Measurements from ENCODE around the gene PUSL1. TPM values are rescaled to one million over a fixed set of nuclear protein-coding genes. Genes with fewer than 3 reads are reported as not detected.
"Not testable (repeated sequence)": the region's sequence is repeated elsewhere in the genome, so short reads cannot be mapped to it uniquely, and the experiment has no call there.

Gene PUSL1
- total RNA-seq, 1 donor from 2014 or later: 35.2 TPM

DNA sequence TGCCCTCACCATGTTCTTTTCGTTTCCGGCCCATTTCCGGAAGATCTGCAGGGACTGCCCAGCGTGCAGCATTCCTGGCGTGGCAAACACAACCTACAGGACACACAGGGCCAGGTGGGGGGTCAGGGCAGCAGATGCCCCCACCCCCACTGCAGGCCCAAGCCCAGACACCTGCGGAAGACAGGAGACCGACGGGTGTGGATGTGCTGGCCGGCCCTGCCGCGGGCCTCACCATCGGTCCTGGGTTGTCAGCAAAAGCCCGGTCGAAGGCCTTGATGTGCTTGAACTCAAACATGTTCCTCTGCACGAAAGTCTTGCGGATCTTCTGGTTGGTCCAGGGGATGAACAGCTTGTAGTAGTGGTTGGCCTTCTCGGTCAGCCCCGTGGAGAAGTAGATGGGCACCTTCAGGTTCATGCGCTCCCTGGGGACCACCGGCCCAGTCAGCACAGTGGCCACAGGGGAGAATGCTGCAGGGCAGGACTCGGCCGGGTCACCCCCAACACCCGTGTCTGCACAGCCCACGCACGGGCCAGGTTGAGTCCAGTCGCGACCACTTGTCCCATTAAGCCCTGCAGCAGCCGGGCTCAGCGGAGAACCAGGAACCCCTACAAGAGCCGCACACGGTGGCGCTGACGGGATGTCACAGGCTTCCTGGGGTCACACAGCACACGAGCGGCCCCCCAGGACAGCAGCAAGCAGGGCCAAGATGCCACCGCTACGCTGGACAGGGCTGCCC lies 5.3 kb downstream of the PUSL1 start:
- intact Hi-C loops (cut with micrococcal nuclease): no loop called here
- no peak overlapping the region for H3K4me3 Mint-ChIP-seq
- H3K9me3 Mint-ChIP-seq: no peaks in the 10 kb centered on the region
- DNase-seq: no peak
- H3K27me3 Mint-ChIP-seq: no peaks in the 10 kb centered on the region
- H3K27ac Mint-ChIP-seq: no peak overlapping the region
- peaks cover 2% of the 10 kb centered on the region for H3K4me1 Mint-ChIP-seq
- peaks cover 40% of the 10 kb centered on the region for H3K36me3 Mint-ChIP-seq (ENCODE audit: low read depth)

DNA sequence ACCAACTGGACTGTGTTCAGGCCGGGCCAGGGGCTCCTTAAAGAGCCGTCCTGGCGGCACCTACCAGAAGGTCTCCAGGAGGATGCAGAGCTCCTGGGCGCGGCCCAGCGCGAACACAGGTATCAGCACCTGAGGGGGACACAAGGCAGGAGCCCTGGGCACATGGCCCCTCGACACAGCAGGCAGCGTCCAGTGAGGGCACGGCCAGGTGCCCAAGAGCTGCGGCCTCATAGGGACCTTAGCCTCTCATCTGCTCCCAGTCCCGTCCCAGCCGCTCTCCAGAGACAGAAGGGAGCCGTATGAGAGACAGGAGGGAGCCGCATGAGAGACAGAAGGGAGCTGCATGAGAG lies 5.8 kb downstream of the PUSL1 start:
- DNase-seq: no peak
- H3K27ac Mint-ChIP-seq: no peak overlapping the region
- no peaks in the 10 kb centered on the region for H3K27me3 Mint-ChIP-seq
- H3K4me1 Mint-ChIP-seq: peaks cover 2% of the 10 kb centered on the region
- intact Hi-C loops (cut with micrococcal nuclease): no loop called here
- peaks cover 44% of the 10 kb centered on the region for H3K36me3 Mint-ChIP-seq (ENCODE audit: low read depth)
- no peak overlapping the region for H3K4me3 Mint-ChIP-seq
- no peaks in the 10 kb centered on the region for H3K9me3 Mint-ChIP-seq

DNA sequence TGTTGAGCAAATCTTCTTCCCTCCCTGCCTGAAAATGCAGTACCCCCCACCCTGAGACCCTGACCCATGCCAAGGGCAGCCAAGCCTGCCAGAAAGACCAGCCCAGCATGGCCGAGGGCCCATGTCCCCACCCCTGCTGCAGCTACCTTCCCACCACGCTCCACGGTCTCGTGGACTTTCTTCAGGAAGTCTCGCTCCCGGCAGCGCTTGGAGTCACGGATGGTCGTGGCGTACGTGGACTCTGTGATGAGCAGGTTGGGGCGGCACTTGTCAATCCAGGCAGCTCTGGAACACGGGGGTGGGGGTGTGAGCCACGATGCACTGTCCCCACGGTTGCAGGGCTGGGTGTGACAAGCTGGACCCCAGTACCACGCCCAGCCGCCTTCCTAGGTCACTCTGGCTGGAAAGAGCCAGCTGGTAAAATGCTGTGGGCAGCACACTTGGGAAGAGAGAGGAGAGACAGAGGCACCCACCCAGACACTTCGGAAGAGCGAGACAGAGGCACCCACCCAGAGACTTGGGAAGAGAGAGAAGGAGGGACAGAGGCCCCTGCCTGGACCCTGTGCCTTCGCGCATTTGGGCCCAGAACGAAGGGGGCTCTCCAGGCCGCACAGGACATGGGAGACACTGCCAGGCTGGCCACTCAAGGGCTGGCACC lies 6.4 kb downstream of the PUSL1 start:
- no peaks in the 10 kb centered on the region for H3K9me3 Mint-ChIP-seq
- no peak overlapping the region for H3K4me3 Mint-ChIP-seq
- no peak for DNase-seq
- peaks cover 2% of the 10 kb centered on the region for H3K4me1 Mint-ChIP-seq
- intact Hi-C loops (cut with micrococcal nuclease): no loop called here
- H3K27me3 Mint-ChIP-seq: no peaks in the 10 kb centered on the region
- H3K36me3 Mint-ChIP-seq (ENCODE audit: low read depth): peaks cover 45% of the 10 kb centered on the region
- no peak overlapping the region for H3K27ac Mint-ChIP-seq

DNA sequence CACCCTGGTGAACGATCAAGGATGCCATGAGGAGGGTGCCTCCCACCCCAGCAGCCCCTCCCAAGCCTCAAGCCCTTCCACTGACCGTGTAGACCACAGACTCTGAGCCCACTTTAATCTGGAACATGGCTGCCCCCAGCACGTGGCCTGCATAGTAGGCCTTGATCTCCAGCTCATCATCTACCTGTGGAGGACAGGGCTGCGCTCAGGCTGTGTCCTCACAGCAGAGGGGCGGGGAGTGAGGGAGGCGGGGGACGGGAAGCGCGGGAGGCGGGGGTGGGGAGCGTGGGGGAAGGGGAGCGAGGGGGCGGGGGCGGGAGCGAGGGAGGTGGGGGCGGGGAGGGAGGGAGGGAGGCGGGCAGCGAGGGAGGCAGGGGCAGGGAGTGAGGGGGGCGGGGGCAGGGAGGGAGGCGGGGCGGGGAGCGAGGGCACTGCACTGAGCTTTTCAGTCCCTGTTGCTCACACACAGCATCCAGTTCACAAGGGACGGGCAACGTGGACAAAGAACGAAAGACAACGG lies 7.1 kb downstream of the PUSL1 start:
- no peak overlapping the region for H3K27ac Mint-ChIP-seq
- no peak overlapping the region for H3K4me3 Mint-ChIP-seq
- no peaks in the 10 kb centered on the region for H3K9me3 Mint-ChIP-seq
- no peak for DNase-seq
- peaks cover 48% of the 10 kb centered on the region for H3K36me3 Mint-ChIP-seq (ENCODE audit: low read depth)
- no peaks in the 10 kb centered on the region for H3K27me3 Mint-ChIP-seq
- H3K4me1 Mint-ChIP-seq: peaks cover 2% of the 10 kb centered on the region
- intact Hi-C loops (cut with micrococcal nuclease): no loop called here

DNA sequence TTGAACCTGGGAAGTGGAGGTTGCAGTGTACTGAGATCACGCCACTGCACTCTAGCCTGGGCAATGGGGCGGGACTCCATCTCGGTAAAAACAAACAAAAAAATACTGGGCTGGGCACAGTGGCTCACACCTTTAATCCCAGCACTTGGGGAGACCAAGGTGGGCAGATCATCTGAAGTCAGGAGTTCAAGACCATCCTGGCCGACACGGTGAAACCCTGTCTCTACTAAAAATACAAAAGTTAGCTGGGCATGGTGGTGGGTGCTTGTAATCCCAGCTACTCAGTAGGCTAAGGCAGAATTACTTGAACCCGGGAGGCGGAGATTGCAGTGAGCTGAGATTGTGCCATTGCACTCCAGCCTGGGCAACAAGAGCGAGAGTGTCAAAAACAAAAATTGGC lies 7.8 kb downstream of the PUSL1 start:
- H3K36me3 Mint-ChIP-seq (ENCODE audit: low read depth): peaks cover 46% of the 10 kb centered on the region
- H3K27ac Mint-ChIP-seq; intact Hi-C loops (cut with micrococcal nuclease); H3K4me3 Mint-ChIP-seq; H3K9me3 Mint-ChIP-seq; DNase-seq; H3K4me1 Mint-ChIP-seq; H3K27me3 Mint-ChIP-seq: not testable (repeated sequence)

DNA sequence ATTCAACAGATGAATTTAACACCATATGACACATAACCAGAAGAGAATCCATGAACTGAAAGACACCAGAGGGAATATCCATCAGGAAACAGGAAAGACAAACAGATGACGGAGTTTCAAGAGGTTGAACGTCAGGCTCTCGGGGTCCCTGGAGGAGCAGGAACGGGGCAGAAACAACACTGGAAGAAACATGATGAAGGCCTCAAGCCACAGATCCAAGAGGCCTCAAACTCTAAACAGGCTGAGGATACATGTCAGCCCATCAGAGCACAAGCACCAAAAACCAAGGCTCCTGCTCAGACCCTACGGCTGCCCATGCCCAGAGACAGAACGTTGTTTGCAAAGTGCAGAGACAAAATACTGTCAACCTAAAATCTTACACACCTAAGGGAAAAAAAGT lies 9.0 kb downstream of the PUSL1 start:
- H3K36me3 Mint-ChIP-seq (ENCODE audit: low read depth): peaks cover 51% of the 10 kb centered on the region
- no peaks in the 10 kb centered on the region for H3K27me3 Mint-ChIP-seq
- DNase-seq: no peak
- H3K27ac Mint-ChIP-seq: no peak overlapping the region
- H3K9me3 Mint-ChIP-seq: no peaks in the 10 kb centered on the region
- no peak overlapping the region for H3K4me3 Mint-ChIP-seq
- H3K4me1 Mint-ChIP-seq: peaks cover 5% of the 10 kb centered on the region
- intact Hi-C loops (cut with micrococcal nuclease): no loop called here

DNA sequence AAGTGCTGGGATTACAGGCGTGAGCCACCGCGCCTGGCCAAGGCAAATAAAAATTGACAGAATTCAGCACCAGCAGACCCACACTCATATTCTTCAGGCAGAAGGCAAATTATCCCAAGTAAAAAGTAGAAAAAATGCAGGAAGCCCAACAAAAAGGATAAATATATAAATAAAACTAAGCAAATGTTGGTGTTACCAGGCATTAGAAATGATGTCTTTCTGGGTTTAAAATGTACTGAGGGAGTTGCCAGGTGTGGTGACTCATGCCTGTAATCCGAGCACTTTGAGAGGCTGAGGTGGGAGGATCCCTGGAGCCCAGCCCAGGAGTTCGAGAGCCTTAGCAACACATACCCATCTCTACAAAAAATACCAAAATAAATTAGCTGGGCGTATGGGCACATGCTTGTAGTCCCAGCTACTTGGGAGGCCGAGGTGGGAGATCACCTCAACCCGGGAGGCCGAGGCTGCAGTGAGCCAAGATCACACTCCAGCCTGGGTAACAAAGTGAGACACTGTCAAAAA lies 9.8 kb downstream of the PUSL1 start:
- Mint-ChIP-seq H3K4me1 (peaks cover 10% of the 10 kb centered on the region), H3K27ac (no peak overlapping the region), H3K36me3 (ENCODE audit: low read depth) (peaks cover 48% of the 10 kb centered on the region), H3K4me3 (no peak overlapping the region), H3K9me3 (no peaks in the 10 kb centered on the region), H3K27me3 (no peaks in the 10 kb centered on the region)
- intact Hi-C loops (cut with micrococcal nuclease): no loop called here
- DNase-seq: no peak

DNA sequence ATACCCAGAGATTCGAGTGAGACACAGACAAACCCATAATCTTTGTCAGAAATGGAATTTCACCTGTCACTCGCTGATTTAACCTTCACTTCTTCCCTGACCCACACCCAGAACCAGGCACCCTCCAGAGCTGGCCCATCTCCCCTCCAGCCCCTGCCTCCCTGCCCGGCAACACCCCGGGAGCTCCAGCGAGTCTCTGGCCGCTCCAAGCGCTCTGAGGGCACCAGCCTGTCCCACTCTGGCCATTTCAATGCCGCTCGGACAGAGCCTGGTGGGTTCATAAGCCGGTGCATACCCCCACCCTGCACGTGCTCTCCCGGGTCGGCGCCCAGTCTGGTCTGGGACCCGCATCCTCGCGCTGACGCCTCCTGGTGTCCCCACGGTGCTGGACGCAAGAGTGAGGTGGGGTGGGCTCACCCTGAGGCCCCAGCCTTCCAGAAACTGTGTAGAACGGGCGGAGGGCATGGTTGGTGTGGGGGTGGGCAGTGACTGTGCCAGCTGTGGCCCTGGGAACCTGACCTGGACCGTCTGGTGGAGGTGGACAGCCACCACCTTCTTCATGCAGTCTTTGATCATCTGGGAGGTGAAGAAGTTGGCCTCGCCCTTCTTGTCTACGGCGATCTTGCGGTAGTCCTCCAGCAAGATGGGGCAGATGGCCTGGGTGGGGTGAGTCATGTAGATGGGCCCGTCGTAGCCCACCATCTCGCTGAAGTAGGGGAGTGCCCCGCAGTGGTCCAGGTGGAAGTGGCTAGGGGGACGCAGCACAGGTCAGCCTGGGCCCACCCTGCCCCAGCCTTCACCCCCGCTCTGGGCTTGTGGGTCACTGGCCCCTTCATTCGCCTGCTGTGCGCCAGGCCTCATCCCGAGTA lies 10.6 kb downstream of the PUSL1 start:
- DNase-seq: no peak
- intact Hi-C loops (cut with micrococcal nuclease): no loop called here
- H3K4me3 Mint-ChIP-seq: no peak overlapping the region
- peaks cover 46% of the 10 kb centered on the region for H3K36me3 Mint-ChIP-seq (ENCODE audit: low read depth)
- no peaks in the 10 kb centered on the region for H3K9me3 Mint-ChIP-seq
- H3K27ac Mint-ChIP-seq: no peak overlapping the region
- H3K27me3 Mint-ChIP-seq: no peaks in the 10 kb centered on the region
- peaks cover 14% of the 10 kb centered on the region for H3K4me1 Mint-ChIP-seq

DNA sequence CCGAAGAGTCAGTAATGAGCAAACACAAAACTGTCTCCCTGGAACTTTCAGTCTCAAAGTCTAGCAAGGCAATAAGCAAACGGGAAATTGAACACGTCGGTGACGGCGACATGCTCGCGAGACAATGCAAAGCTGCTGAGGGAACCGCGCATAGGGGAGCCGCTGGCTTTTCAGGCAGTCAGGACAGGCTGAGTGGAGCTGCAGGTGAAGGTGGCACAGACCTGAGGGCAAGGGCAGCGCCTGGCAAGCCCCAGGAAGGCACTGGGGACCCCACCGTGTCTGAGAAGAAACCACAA lies 11.2 kb downstream of the PUSL1 start:
- intact Hi-C loops (cut with micrococcal nuclease): no loop called here
- no peak overlapping the region for H3K4me3 Mint-ChIP-seq
- H3K9me3 Mint-ChIP-seq: no peaks in the 10 kb centered on the region
- H3K27me3 Mint-ChIP-seq: no peaks in the 10 kb centered on the region
- no peak overlapping the region for H3K27ac Mint-ChIP-seq
- peaks cover 47% of the 10 kb centered on the region for H3K36me3 Mint-ChIP-seq (ENCODE audit: low read depth)
- no peak for DNase-seq
- H3K4me1 Mint-ChIP-seq: peaks cover 16% of the 10 kb centered on the region

DNA sequence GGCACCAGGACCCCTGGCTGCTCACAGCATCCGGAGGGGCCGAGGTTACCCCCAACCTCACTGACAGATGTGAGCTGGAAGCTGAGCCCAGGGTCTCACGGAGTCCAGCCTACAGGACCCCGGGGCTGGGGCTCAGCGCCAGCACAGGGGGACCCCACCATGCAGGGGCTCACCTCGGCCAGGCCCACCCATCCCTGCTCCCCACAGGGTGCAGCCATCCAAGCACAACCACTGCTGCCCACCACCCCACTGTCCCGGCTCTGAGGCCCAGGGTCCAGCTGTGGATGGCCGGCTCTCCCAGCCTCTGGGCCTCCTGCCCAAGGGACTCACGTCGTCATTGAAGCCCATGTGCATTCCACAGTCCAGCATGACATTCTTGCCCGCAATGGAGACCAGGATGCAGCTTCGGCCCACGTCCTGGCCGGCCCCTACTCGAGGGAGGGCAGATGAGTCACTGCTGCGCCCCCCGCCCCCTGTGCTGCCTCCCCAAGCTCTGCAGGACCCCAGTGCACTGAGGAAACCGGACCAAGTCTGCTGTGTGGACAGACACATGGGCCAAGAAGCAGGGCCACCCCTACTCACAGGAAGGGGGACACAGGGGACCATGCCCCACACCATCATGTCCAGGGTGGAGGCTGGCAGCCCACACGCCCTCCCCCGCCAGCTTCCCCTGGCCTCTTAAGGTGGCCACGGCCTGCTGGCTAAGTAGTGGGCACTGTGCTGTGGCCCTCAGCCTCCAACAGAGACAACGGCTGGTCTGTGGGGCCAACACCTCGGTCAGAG lies 12.5 kb downstream of the PUSL1 start:
- Mint-ChIP-seq H3K4me3 (no peak overlapping the region), H3K27ac (no peak overlapping the region), H3K9me3 (no peaks in the 10 kb centered on the region), H3K4me1 (peaks cover 14% of the 10 kb centered on the region), H3K27me3 (no peaks in the 10 kb centered on the region), H3K36me3 (ENCODE audit: low read depth) (peaks cover 39% of the 10 kb centered on the region)
- no peak for DNase-seq
- intact Hi-C loops (cut with micrococcal nuclease): no loop called here

DNA sequence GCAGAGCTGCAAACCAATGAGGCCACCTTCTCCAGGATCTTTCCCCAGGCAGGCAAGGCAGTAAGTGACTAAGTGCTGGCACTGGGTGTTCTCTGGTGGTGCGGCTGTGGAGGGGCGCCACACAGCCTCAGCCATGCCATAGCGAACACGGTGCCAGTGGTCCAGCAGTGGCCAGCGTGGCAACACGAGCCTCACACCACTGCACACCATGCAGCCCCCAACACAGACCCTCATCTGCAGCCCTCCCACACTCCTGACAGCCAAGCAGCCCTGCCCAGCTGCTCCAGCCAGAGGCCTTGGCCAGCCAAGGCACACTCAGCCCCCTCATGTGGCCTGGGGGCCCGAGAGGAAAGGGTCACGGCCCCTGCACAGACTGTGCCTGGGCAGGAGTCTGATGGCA lies 13.1 kb downstream of the PUSL1 start:
- peaks cover 18% of the 10 kb centered on the region for H3K4me1 Mint-ChIP-seq
- H3K36me3 Mint-ChIP-seq (ENCODE audit: low read depth): peaks cover 34% of the 10 kb centered on the region
- no peaks in the 10 kb centered on the region for H3K9me3 Mint-ChIP-seq
- no peak overlapping the region for H3K4me3 Mint-ChIP-seq
- H3K27ac Mint-ChIP-seq: no peak overlapping the region
- intact Hi-C loops (cut with micrococcal nuclease): no loop called here
- DNase-seq: no peak
- H3K27me3 Mint-ChIP-seq: no peaks in the 10 kb centered on the region

DNA sequence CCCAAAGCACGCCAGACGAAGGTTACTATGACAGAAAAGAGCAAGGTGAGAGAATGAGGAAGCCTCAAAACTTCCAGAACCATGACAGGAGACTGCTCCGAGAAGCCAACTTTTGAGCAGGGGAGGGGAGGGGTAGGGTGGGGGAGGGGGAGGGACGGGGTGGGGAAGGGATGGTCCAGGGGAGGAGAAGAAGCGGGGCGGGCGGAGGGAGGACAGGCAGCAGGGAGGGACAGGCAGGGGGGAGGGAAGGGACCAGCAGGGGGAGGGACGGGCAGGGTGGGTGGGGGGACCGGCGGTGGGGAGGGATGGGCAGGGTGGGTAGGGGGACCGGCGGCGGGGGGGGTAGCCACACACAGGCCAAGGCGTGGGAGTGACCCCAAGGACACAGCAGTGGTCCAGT lies 14.0 kb downstream of the PUSL1 start:
- DNase-seq: no peak
- intact Hi-C loops (cut with micrococcal nuclease): no loop called here
- H3K27me3 Mint-ChIP-seq: no peaks in the 10 kb centered on the region
- H3K27ac Mint-ChIP-seq: peak overlapping the region; percentile 76
- H3K4me1 Mint-ChIP-seq: peaks cover 18% of the 10 kb centered on the region
- peak overlapping the region; percentile 92 for H3K4me3 Mint-ChIP-seq
- H3K36me3 Mint-ChIP-seq (ENCODE audit: low read depth): peaks cover 31% of the 10 kb centered on the region
- H3K9me3 Mint-ChIP-seq: no peaks in the 10 kb centered on the region

DNA sequence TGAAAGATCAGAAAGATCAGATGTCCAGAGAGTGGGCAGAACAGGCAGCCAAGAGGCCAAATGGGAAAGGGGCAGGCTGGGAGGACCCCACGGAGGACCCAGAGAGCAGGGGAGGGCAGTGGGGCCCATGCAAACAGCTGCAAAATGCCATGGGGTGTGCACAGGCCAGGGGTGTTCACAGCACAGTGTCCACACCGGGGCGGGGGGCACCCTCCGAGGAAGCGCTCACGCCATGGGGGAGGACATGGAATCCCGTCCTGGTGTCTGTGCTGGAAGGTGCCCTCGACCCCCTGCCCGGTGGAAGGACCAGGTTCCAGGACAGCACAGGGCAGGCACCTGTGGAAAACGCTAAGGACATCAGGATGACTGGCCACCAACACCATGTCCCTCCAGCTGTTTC lies 14.6 kb downstream of the PUSL1 start:
- no peaks in the 10 kb centered on the region for H3K27me3 Mint-ChIP-seq
- peak overlapping the region; percentile 92 for H3K4me3 Mint-ChIP-seq
- H3K9me3 Mint-ChIP-seq: no peaks in the 10 kb centered on the region
- H3K4me1 Mint-ChIP-seq: peaks cover 18% of the 10 kb centered on the region
- H3K27ac Mint-ChIP-seq: peak overlapping the region; percentile 89
- peaks cover 29% of the 10 kb centered on the region for H3K36me3 Mint-ChIP-seq (ENCODE audit: low read depth)
- intact Hi-C loops (cut with micrococcal nuclease): no loop called here
- DNase-seq: no peak
